Astrocyte (in vitro differentiated cells and primary cell): ENCODE data around the gene CTNS. TPM values are rescaled to one million over a fixed set of nuclear protein-coding genes. Genes with fewer than 3 reads are reported as not detected.
A peak's percentile ranks its signal among the peaks of the same experiment; 100 is the strongest.

Source experiments
- DNase-seq: peaks from one replicate; pipeline ENCODE4 v3.0.0-alpha.2; 2010; ENCODE audit warnings: low read depth
- FAIRE-seq: peaks from 2 replicates; lab custom pipeline; 2011; peaks lifted over from hg19 to GRCh38; lab: Jason Lieb, UNC
- H2AFZ ChIP-seq: 2 replicates; pipeline ENCODE4 v1.6.0; 2012; ENCODE audit warnings: low read depth, low read length, inconsistent platforms
- H3K27ac ChIP-seq: 2 replicates; pipeline ENCODE4 v1.5.1; 2011; ENCODE audit warnings: low read depth, low read length, inconsistent platforms
- H3K27me3 ChIP-seq: 2 replicates; pipeline ENCODE4 v1.6.0; 2011; ENCODE audit warnings: low read length, inconsistent platforms; ENCODE audit not compliant: insufficient read depth
- H3K36me3 ChIP-seq: 2 replicates; pipeline ENCODE4 v1.5.1; 2011; ENCODE audit warnings: low read length, inconsistent platforms; ENCODE audit not compliant: insufficient read depth
- H3K4me1 ChIP-seq: 2 replicates; pipeline ENCODE4 v1.5.1; 2011; ENCODE audit warnings: low read length, inconsistent platforms; ENCODE audit not compliant: insufficient read depth
- H3K4me2 ChIP-seq: 2 replicates; pipeline ENCODE4 v1.6.0; 2012; ENCODE audit warnings: low read length, inconsistent platforms
- H3K4me3 ChIP-seq: 2 replicates; pipeline ENCODE4 v1.5.1; 2011; ENCODE audit warnings: low read depth, mild to moderate bottlenecking, low read length, inconsistent platforms; ENCODE audit not compliant: insufficient read depth
- H3K79me2 ChIP-seq: 2 replicates; pipeline ENCODE4 v1.6.0; 2012; ENCODE audit warnings: mild to moderate bottlenecking, low read length, inconsistent platforms; ENCODE audit not compliant: insufficient read depth
- H3K9ac ChIP-seq: 2 replicates; pipeline ENCODE4 v1.6.0; 2012; ENCODE audit warnings: mild to moderate bottlenecking, low read length, inconsistent platforms
- H3K9me3 ChIP-seq: 2 replicates; pipeline ENCODE4 v1.5.1; 2012; ENCODE audit warnings: low read depth, mild to moderate bottlenecking, low read length, inconsistent platforms; ENCODE audit not compliant: insufficient read depth
- H4K20me1 ChIP-seq: 2 replicates; pipeline ENCODE4 v1.6.0; 2012; ENCODE audit warnings: low read length, inconsistent platforms; ENCODE audit not compliant: insufficient read depth
- H3K27ac Mint-ChIP-seq: one replicate; pipeline ENCODE4 v1.8.0; 2021; ENCODE audit warnings: mild to moderate bottlenecking, mixed read lengths; ENCODE audit not compliant: unreplicated experiment
- H3K27me3 Mint-ChIP-seq: one replicate; pipeline ENCODE4 v1.8.0; 2021; ENCODE audit warnings: low read depth, mixed read lengths; ENCODE audit not compliant: unreplicated experiment
- H3K36me3 Mint-ChIP-seq: one replicate; pipeline ENCODE4 v1.8.0; 2021; ENCODE audit warnings: low read depth, mixed read lengths; ENCODE audit not compliant: unreplicated experiment
- H3K4me1 Mint-ChIP-seq: one replicate; pipeline ENCODE4 v1.8.0; 2021; ENCODE audit warnings: low read depth, mixed read lengths; ENCODE audit not compliant: unreplicated experiment
- H3K4me3 Mint-ChIP-seq: one replicate; pipeline ENCODE4 v1.8.0; 2021; ENCODE audit warnings: mild to moderate bottlenecking, moderate library complexity, mixed read lengths; ENCODE audit not compliant: unreplicated experiment
- H3K9me3 Mint-ChIP-seq: one replicate; pipeline ENCODE4 v1.8.0; 2021; ENCODE audit warnings: mild to moderate bottlenecking, mixed read lengths; ENCODE audit not compliant: unreplicated experiment
- EZH2 ChIP-seq: IDR thresholded peaks from 2 replicates; pipeline ENCODE4 v1.6.1; 2012; ENCODE audit warnings: mild to moderate bottlenecking, low read length, inconsistent platforms; ENCODE audit not compliant: insufficient read depth
- total RNA-seq: library from RNA; stranded (reverse); gene quantifications from 2 replicates; pipeline ENCODE4 v1.2.1, GENCODE V29; 2021
- TF ChIP-seq, protein P1 (sequence below): IDR thresholded peaks from 2 replicates; pipeline ENCODE4 v1.5.1; 2011; ENCODE audit warnings: low read depth, mild to moderate bottlenecking, inconsistent platforms, low read length, moderate library complexity; ENCODE audit not compliant: insufficient read depth

CTNS gene
- total RNA-seq, 1 donor from 2014 or later = 5.8 TPM

DNA sequence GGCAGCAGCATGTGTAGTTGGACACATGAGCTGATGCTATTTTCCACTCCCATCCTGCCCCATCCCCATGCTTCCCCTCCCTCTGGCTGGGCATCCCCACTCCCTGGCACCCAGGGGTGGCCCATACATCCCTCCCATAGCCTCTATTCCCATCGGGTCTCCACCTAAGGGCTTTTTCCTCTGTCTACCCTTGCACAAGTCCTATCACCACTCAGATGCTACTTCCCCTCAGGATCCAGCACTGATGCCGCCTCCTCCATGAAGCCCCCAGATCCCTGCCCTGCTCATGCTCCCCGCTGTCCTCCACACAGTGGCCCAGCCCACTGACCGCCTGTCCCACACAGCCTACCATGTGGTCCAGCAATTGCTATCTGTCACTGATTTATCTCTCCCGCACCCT, 43.2 kb upstream of the CTNS start:
- Histone ChIP-seq H3K9me3 (no peaks in the 10 kb centered on the region), H3K27me3 (no peaks in the 10 kb centered on the region), H3K36me3 (no peaks in the 10 kb centered on the region), H4K20me1 (no peaks in the 10 kb centered on the region), H3K79me2 (no peaks in the 10 kb centered on the region), H3K27ac (peak overlapping the region; percentile 38), H2AFZ (no peak overlapping the region), H3K4me2 (no peak overlapping the region), H3K4me3 (no peak overlapping the region), H3K9ac (peak overlapping the region; percentile 35), H3K4me1 (peaks cover 17% of the 10 kb centered on the region)
- Mint-ChIP-seq H3K4me1 (peaks cover 8% of the 10 kb centered on the region), H3K4me3 (no peak overlapping the region), H3K36me3 (peaks cover 16% of the 10 kb centered on the region), H3K27me3 (no peaks in the 10 kb centered on the region), H3K27ac (no peak overlapping the region), H3K9me3 (no peaks in the 10 kb centered on the region)
- TF ChIP-seq, protein P1, sequence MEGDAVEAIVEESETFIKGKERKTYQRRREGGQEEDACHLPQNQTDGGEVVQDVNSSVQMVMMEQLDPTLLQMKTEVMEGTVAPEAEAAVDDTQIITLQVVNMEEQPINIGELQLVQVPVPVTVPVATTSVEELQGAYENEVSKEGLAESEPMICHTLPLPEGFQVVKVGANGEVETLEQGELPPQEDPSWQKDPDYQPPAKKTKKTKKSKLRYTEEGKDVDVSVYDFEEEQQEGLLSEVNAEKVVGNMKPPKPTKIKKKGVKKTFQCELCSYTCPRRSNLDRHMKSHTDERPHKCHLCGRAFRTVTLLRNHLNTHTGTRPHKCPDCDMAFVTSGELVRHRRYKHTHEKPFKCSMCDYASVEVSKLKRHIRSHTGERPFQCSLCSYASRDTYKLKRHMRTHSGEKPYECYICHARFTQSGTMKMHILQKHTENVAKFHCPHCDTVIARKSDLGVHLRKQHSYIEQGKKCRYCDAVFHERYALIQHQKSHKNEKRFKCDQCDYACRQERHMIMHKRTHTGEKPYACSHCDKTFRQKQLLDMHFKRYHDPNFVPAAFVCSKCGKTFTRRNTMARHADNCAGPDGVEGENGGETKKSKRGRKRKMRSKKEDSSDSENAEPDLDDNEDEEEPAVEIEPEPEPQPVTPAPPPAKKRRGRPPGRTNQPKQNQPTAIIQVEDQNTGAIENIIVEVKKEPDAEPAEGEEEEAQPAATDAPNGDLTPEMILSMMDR = no peak
- no peak for TF ChIP-seq EZH2
- DNase-seq (no peak), FAIRE-seq (no peak)

DNA sequence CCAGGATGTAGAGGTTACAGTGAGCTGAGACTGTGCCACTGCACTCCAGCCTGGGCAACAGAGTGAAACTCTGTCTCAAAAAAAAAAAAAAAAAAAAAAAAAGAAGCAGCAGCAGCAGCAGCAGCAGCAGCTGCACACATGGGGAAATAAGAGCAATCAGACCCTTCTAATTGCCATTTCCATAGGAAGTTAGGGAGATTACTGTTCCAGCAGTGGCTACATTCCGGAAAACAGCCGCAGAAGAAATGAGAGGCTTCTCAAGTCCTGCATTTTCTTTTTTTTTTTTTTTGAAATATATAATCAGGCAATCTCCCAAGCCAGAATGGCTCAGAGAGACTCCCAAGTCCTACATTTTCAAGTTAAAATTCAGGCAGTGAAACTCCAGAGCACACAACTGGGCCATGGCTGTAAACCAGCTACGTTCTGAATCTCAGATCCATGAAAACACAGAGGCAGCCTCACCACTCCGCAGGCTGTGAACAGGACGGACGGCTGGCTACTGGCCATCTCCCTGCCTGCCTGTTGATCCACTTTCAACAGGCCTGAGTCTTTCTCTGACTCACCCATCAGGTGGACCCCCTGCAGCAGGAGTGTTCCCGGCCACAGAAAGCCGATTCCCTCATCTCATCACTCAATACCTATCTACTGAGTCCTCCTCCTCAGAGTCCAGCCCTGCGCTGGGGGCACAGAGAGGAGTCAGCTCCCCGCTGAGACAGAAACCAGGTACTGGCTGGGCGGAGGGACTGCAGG, 42.3 kb upstream of the CTNS start:
- H3K79me2 ChIP-seq = no peaks in the 10 kb centered on the region
- Mint-ChIP-seq H3K27ac (no peak overlapping the region), H3K36me3 (peaks cover 16% of the 10 kb centered on the region), H3K27me3 (no peaks in the 10 kb centered on the region), H3K9me3 (no peaks in the 10 kb centered on the region), H3K4me3 (no peak overlapping the region), H3K4me1 (peaks cover 8% of the 10 kb centered on the region)
- no peaks in the 10 kb centered on the region for H4K20me1 ChIP-seq
- H3K9ac ChIP-seq = peak overlapping the region; percentile 77
- DNase-seq (peak; percentile 86), FAIRE-seq (no peak)
- no peaks in the 10 kb centered on the region for H3K27me3 ChIP-seq
- H3K4me3 ChIP-seq = no peak overlapping the region
- H3K36me3 ChIP-seq = no peaks in the 10 kb centered on the region
- H3K4me2 ChIP-seq = peak overlapping the region; percentile 78
- peaks cover 17% of the 10 kb centered on the region for H3K4me1 ChIP-seq
- TF ChIP-seq, protein P1 = no peak
- no peak for TF ChIP-seq EZH2
- no peak overlapping the region for H2AFZ ChIP-seq
- peak overlapping the region; percentile 93 for H3K27ac ChIP-seq
- no peaks in the 10 kb centered on the region for H3K9me3 ChIP-seq

DNA sequence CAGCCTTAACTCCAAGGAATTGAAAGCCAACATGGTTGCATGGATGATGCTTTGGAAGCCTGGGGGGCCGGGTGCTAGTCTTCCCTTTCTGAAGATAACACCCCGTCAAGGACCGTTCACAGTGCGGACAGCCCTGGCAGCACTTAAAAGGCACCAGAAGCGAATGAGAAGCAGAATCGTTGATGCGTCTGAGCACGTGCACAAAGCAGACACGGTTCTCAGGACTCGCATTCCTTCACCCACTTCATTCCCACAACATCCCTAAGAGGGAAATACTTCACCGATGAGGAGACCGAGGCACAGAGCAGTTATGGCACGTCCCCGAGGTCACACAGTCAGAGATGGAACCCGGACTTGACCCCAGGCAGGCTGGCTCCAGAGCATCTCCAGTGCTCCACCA, 41.6 kb upstream of the CTNS start:
- Histone ChIP-seq H3K9ac (peak overlapping the region; percentile 77), H3K4me3 (no peak overlapping the region), H2AFZ (no peak overlapping the region), H3K36me3 (no peaks in the 10 kb centered on the region), H3K79me2 (no peaks in the 10 kb centered on the region), H3K27me3 (no peaks in the 10 kb centered on the region), H4K20me1 (no peaks in the 10 kb centered on the region), H3K4me1 (peaks cover 17% of the 10 kb centered on the region), H3K27ac (peak overlapping the region; percentile 93), H3K4me2 (peak overlapping the region; percentile 78), H3K9me3 (no peaks in the 10 kb centered on the region)
- peak; percentile 64 for DNase-seq
- Mint-ChIP-seq H3K27ac (peak overlapping the region; percentile 69), H3K4me3 (no peak overlapping the region), H3K9me3 (no peaks in the 10 kb centered on the region), H3K27me3 (no peaks in the 10 kb centered on the region), H3K4me1 (peaks cover 8% of the 10 kb centered on the region), H3K36me3 (peaks cover 11% of the 10 kb centered on the region)
- no peak for FAIRE-seq
- no peak for TF ChIP-seq EZH2
- TF ChIP-seq, protein P1 = no peak
